ENCODE data around the gene RFT1. TPM values are rescaled to one million over a fixed set of nuclear protein-coding genes. Genes with fewer than 3 reads are reported as not detected.

The RFT1 gene
- total RNA-seq, 4 donors from 2014 or later, result 8.6 to 16.1 (median 15.5) TPM

GRCh38 chr3:53114412-53115074 lies 15.7 kb downstream of the RFT1 start:
- H3K4me3 ChIP-seq (ENCODE audit: low read depth, poor library complexity, severe bottlenecking), result no peak overlapping the region
- no peak for DNase-seq (ENCODE audit: low spot score in 2 of 2)
- TF ChIP-seq CTCF (IDR thresholded peaks at IDR 0.05) (no peak), POLR2A (IDR thresholded peaks at IDR 0.05) (no peak)
- 84 to 87% methylated on average over 5 of the region's 5 CpGs for WGBS, 2 donors
- intact Hi-C loops (cut with DNase I; ENCODE audit: low total_unique reads), result loop anchor here (5.0 kb wide), 1 partner anchor 83 kb away; no protein-coding TSS in a partner anchor

GRCh38 chr3:53114011-53114400 lies 16.2 kb downstream of the RFT1 start:
- peak; percentile 82 to 97 for DNase-seq (ENCODE audit: low spot score in 2 of 2)
- intact Hi-C loops (cut with DNase I; ENCODE audit: low total_unique reads), result loop anchor here (5.0 kb wide), 1 partner anchor 83 kb away; no protein-coding TSS in a partner anchor
- H3K4me3 ChIP-seq (ENCODE audit: low read depth, poor library complexity, severe bottlenecking), result no peak overlapping the region
- TF ChIP-seq POLR2A (IDR thresholded peaks at IDR 0.05) (no peak), CTCF (IDR thresholded peaks at IDR 0.05) (peak in 1 of 3 donors; percentile 86)
- 4 to 6% methylated on average over 5 of the region's 5 CpGs for WGBS, 2 donors

- DNase-seq (ENCODE audit: low spot score in 2 of 2), result no peak
- no peak for TF ChIP-seq CTCF (IDR thresholded peaks at IDR 0.05)
- TF ChIP-seq POLR2A (IDR thresholded peaks at IDR 0.05), result no peak
- intact Hi-C loops (cut with DNase I; ENCODE audit: low total_unique reads), result loop anchor here (5.0 kb wide), 1 partner anchor 84 kb away; no protein-coding TSS in a partner anchor
- no peak overlapping the region for H3K4me3 ChIP-seq (ENCODE audit: low read depth, poor library complexity, severe bottlenecking)
- 86 to 88% methylated on average over 1 of the region's 1 CpG for WGBS, 2 donors
Measured at GRCh38 chr3:53113293-53114010, 16.8 kb downstream of the RFT1 start.

GRCh38 chr3:53111822-53112221 lies 18.4 kb downstream of the RFT1 start:
- TF ChIP-seq CTCF (IDR thresholded peaks at IDR 0.05) (no peak), POLR2A (IDR thresholded peaks at IDR 0.05) (no peak)
- 79 to 85% methylated on average over 3 of the region's 3 CpGs for WGBS, 2 donors

GRCh38 chr3:53109891-53110771 lies 20.1 kb downstream of the RFT1 start:
- TF ChIP-seq POLR2A (IDR thresholded peaks at IDR 0.05) (no peak), CTCF (IDR thresholded peaks at IDR 0.05) (no peak)
- WGBS, 2 donors, result 30 to 36% methylated on average over 12 of the region's 12 CpGs
- peak; percentile 41 to 87 for DNase-seq (ENCODE audit: low spot score in 2 of 2)
- H3K4me3 ChIP-seq (ENCODE audit: low read depth, poor library complexity, severe bottlenecking), result no peak overlapping the region
- intact Hi-C loops (cut with DNase I; ENCODE audit: low total_unique reads), result loop anchor here (5.0 kb wide), 1 partner anchor 87 kb away; no protein-coding TSS in a partner anchor

More at GRCh38 chr3:53111822-53112221, 18.4 kb downstream of the RFT1 start:
- no peak for DNase-seq (ENCODE audit: low spot score in 2 of 2)
- intact Hi-C loops (cut with DNase I; ENCODE audit: low total_unique reads), result loop anchor here (5.0 kb wide), 1 partner anchor 85 kb away; no protein-coding TSS in a partner anchor
- H3K4me3 ChIP-seq (ENCODE audit: low read depth, poor library complexity, severe bottlenecking), result no peak overlapping the region

Measured in lower leg skin (tissue), 4 donors.